Keratinocyte (primary cell): ENCODE data around the gene TMEM132E. TPM values are rescaled to one million over a fixed set of nuclear protein-coding genes. Genes with fewer than 3 reads are reported as not detected.

ENCODE experiments used
- DNase-seq: peaks from one replicate; pipeline ENCODE4 v3.0.0-alpha.2; 2011; ENCODE audit warnings: low read depth, missing footprints, low spot score
- FAIRE-seq: peaks from 2 replicates; lab custom pipeline; 2011; peaks lifted over from hg19 to GRCh38; lab: Jason Lieb, UNC
- H2AFZ ChIP-seq: 2 replicates; pipeline ENCODE4 v1.6.0; 2012; ENCODE audit warnings: low read length, control low read depth, inconsistent platforms; ENCODE audit not compliant: control insufficient read depth
- H3K27ac ChIP-seq: 2 replicates; pipeline ENCODE4 v1.5.1; 2011; ENCODE audit warnings: low read length; ENCODE audit not compliant: control insufficient read depth, insufficient read depth
- H3K27me3 ChIP-seq: 3 replicates; pipeline ENCODE4 v1.6.0; 2011; ENCODE audit warnings: low read length; ENCODE audit not compliant: control insufficient read depth, insufficient read depth; ENCODE audit errors: extremely low read depth
- H3K36me3 ChIP-seq, 2 experiments: 2 replicates in 1 of 2; 3 replicates in 1 of 2; pipeline ENCODE4 v1.5.1; 2011; ENCODE audit warnings: low read length in 2 of 2, mild to moderate bottlenecking in 1 of 2; ENCODE audit not compliant: control insufficient read depth in 2 of 2, insufficient read depth in 2 of 2; ENCODE audit errors: extremely low read depth in 1 of 2
- H3K4me1 ChIP-seq: 3 replicates; pipeline ENCODE4 v1.5.1; 2011; ENCODE audit warnings: low read length; ENCODE audit not compliant: control insufficient read depth, insufficient read depth; ENCODE audit errors: extremely low read depth
- H3K4me2 ChIP-seq: 3 replicates; pipeline ENCODE4 v1.6.0; 2011; ENCODE audit warnings: low read depth, low read length; ENCODE audit not compliant: control insufficient read depth, insufficient read depth; ENCODE audit errors: extremely low read depth
- H3K4me3 ChIP-seq, 3 experiments: fragments of 200-600 bp in 1 of 3; sonication (generic) in 1 of 3; 2 replicates in 2 of 3; 3 replicates in 1 of 3; pipeline ENCODE4 v1.5.1; 2011 to 2016; ENCODE audit warnings: low read length in 3 of 3, mild to moderate bottlenecking in 3 of 3, control low read depth in 2 of 3, inconsistent platforms in 1 of 3, low read depth in 1 of 3, mixed read lengths in 1 of 3, mixed run types in 1 of 3, moderate library complexity in 1 of 3; ENCODE audit not compliant: control insufficient read depth in 2 of 3, insufficient read depth in 2 of 3; ENCODE audit errors: extremely low read depth in 1 of 3
- H3K79me2 ChIP-seq: 2 replicates; pipeline ENCODE4 v1.6.0; 2012; ENCODE audit warnings: low read length; ENCODE audit not compliant: control insufficient read depth, insufficient read depth
- H3K9ac ChIP-seq: 3 replicates; pipeline ENCODE4 v1.6.0; 2011; ENCODE audit warnings: low read length; ENCODE audit not compliant: control insufficient read depth, insufficient read depth; ENCODE audit errors: extremely low read depth
- H3K9me1 ChIP-seq: 3 replicates; pipeline ENCODE4 v1.6.0; 2011; ENCODE audit warnings: low read length; ENCODE audit not compliant: control insufficient read depth, insufficient read depth; ENCODE audit errors: extremely low read depth
- H3K9me3 ChIP-seq: 2 replicates; pipeline ENCODE4 v1.5.1; 2012; ENCODE audit warnings: low read depth, low read length; ENCODE audit not compliant: control insufficient read depth
- H4K20me1 ChIP-seq: 3 replicates; pipeline ENCODE4 v1.6.0; 2011; ENCODE audit warnings: low read length; ENCODE audit not compliant: control insufficient read depth, insufficient read depth; ENCODE audit errors: extremely low read depth
- CTCF ChIP-seq, 3 experiments: IDR thresholded peaks in 1 of 3; conservative IDR thresholded peaks in 1 of 3; optimal IDR thresholded peaks in 1 of 3; 2 replicates in 2 of 3; 3 replicates in 1 of 3; pipeline versions ENCODE3 to v1.5.1; 2011; ENCODE audit warnings: low read length in 3 of 3, mild to moderate bottlenecking in 3 of 3, moderate library complexity in 2 of 3, control low read depth in 1 of 3, inconsistent platforms in 1 of 3; ENCODE audit not compliant: insufficient read depth in 2 of 3; ENCODE audit errors: extremely low read depth in 1 of 3
- EZH2 ChIP-seq: IDR thresholded peaks from one replicate; pipeline ENCODE4 v1.6.1; 2012; ENCODE audit warnings: inconsistent platforms, mild to moderate bottlenecking, low read length, moderate library complexity
- dilution Hi-C: fragments of 300-500 bp; cut with MboI; formaldehyde crosslinking; loops from one replicate; pipeline ENCODE4 v1.7.0; 2020; ENCODE audit warnings: low sequenced_read_pairs; ENCODE audit not compliant: extremely low pct_ligation_motif_present
- polyA plus RNA-seq, 5 experiments: library from polyadenylated mRNA; depleted of rRNA in 3 of 5; stranded (reverse) in 3 of 5; stranded (forward) in 1 of 5; unstranded in 1 of 5; fragments of >200 nt; gene quantifications; 1 replicate in 1 of 5; 2 replicates in 3 of 5; 3 replicates in 1 of 5; pipeline versions ENCODE4 v1.2.1 to v1.2.3, GENCODE V29; 2011 to 2012; ENCODE audit warnings: missing spikeins in 2 of 5, low read depth in 1 of 5, low replicate concordance in 1 of 5

The TMEM132E gene
- polyA plus RNA-seq, 1 donor (not counting 4 experiments of a cell fraction or from before 2014, with no cell fraction given) = not detected

GRCh38 chr17:34670618-34671017, 91.2 kb downstream of the TMEM132E start:
- H4K20me1 ChIP-seq = no peaks in the 10 kb centered on the region
- no peaks in the 10 kb centered on the region for H3K9me1 ChIP-seq
- H3K79me2 ChIP-seq = no peaks in the 10 kb centered on the region
- H3K9ac ChIP-seq = no peak overlapping the region
- no peaks in the 10 kb centered on the region for H3K9me3 ChIP-seq
- no peak overlapping the region for H3K4me3 ChIP-seq
- H3K4me2 ChIP-seq = no peak overlapping the region
- TF ChIP-seq EZH2 (no peak), CTCF (optimal IDR thresholded peaks at IDR 0.05 in 1 of 3, IDR thresholded peaks at IDR 0.05 in 1 of 3, conservative IDR thresholded peaks at IDR 0.05 in 1 of 3; ENCODE audit: extremely low read depth in 1 of 3, insufficient read depth in 2 of 3, low read length in 3 of 3) (no peak)
- FAIRE-seq (no peak), DNase-seq (no peak)
- no peaks in the 10 kb centered on the region for H3K36me3 ChIP-seq
- peaks cover 12% of the 10 kb centered on the region for H3K27me3 ChIP-seq
- H3K27ac ChIP-seq = no peak overlapping the region
- dilution Hi-C loops = no loop called here
- H3K4me1 ChIP-seq = no peaks in the 10 kb centered on the region
- no peak overlapping the region for H2AFZ ChIP-seq

- no peak overlapping the region for H3K4me3 ChIP-seq
- TF ChIP-seq EZH2 (no peak), CTCF (optimal IDR thresholded peaks at IDR 0.05 in 1 of 3, IDR thresholded peaks at IDR 0.05 in 1 of 3, conservative IDR thresholded peaks at IDR 0.05 in 1 of 3; ENCODE audit: extremely low read depth in 1 of 3, insufficient read depth in 2 of 3, low read length in 3 of 3) (no peak)
- H3K36me3 ChIP-seq = no peaks in the 10 kb centered on the region
- H4K20me1 ChIP-seq = no peaks in the 10 kb centered on the region
- no peak overlapping the region for H3K9ac ChIP-seq
- H3K79me2 ChIP-seq = no peaks in the 10 kb centered on the region
- FAIRE-seq (no peak), DNase-seq (no peak)
- no peak overlapping the region for H2AFZ ChIP-seq
- H3K4me2 ChIP-seq = no peak overlapping the region
- H3K9me1 ChIP-seq = no peaks in the 10 kb centered on the region
- no peaks in the 10 kb centered on the region for H3K9me3 ChIP-seq
- H3K27ac ChIP-seq = no peak overlapping the region
- dilution Hi-C loops = no loop called here
- H3K27me3 ChIP-seq = peaks cover 7% of the 10 kb centered on the region
- no peaks in the 10 kb centered on the region for H3K4me1 ChIP-seq
Observed at GRCh38 chr17:34671191-34671590, 91.8 kb downstream of the TMEM132E start.
